A673 (cell line): ENCODE results near the gene TEC.

Source experiments
- EZH2 ChIP-seq: fragments of 200-600 bp; sonication (generic); IDR thresholded peaks from 2 replicates; pipeline ENCODE4 v1.6.1; 2017; ENCODE audit warnings: borderline replicate concordance, low read depth, mild to moderate bottlenecking, mixed read lengths, antibody characterized with exemption, low read length; ENCODE audit not compliant: poor library complexity, severe bottlenecking
- TF ChIP-seq, protein P1 (sequence below): fragments of 300-800, 200-600 bp; sonication (generic); conservative IDR thresholded peaks from 2 replicates; pipeline ENCODE4 v1.5.1; 2017; ENCODE audit warnings: low read depth, mild to moderate bottlenecking, antibody characterized with exemption, low read length, moderate library complexity, mixed read lengths

DNA sequence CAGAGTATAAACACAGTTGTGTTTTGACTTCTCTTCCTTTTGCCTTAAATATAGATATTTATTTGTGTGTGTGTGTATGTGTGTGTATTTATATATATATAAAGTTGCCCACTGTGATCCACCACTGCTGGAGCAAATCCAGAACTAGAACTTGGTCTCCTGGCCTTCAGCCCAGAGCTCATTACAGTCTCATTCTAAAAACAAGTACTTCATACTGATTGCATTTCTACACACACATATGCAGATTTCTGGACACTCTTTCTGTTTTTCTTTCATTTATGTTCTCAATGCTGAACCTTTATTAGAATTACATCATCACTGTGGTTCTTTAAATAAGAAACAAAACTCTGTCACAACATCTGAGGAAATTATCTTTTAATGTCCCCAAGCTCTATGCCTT, 136.0 kb downstream of the TEC start:
- TF ChIP-seq, protein P1, sequence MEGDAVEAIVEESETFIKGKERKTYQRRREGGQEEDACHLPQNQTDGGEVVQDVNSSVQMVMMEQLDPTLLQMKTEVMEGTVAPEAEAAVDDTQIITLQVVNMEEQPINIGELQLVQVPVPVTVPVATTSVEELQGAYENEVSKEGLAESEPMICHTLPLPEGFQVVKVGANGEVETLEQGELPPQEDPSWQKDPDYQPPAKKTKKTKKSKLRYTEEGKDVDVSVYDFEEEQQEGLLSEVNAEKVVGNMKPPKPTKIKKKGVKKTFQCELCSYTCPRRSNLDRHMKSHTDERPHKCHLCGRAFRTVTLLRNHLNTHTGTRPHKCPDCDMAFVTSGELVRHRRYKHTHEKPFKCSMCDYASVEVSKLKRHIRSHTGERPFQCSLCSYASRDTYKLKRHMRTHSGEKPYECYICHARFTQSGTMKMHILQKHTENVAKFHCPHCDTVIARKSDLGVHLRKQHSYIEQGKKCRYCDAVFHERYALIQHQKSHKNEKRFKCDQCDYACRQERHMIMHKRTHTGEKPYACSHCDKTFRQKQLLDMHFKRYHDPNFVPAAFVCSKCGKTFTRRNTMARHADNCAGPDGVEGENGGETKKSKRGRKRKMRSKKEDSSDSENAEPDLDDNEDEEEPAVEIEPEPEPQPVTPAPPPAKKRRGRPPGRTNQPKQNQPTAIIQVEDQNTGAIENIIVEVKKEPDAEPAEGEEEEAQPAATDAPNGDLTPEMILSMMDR = no peak
- no peak for TF ChIP-seq EZH2
